Activated CD8-positive, alpha-beta memory T cell treated with anti-CD3 and anti-CD28 coated beads, Interleukin-2, amount 10 ng/mL, durations not matched to agents 7 days and 5 days (primary cell): ENCODE data around the gene OOSP3. TPM values are rescaled to one million over a fixed set of nuclear protein-coding genes. Genes with fewer than 3 reads are reported as not detected.
A peak's percentile ranks its signal among the peaks of the same experiment; 100 is the strongest.
"Not testable (repeated sequence)": the region's sequence is repeated elsewhere in the genome, so short reads cannot be mapped to it uniquely, and the experiment has no call there.

Experiments
- ATAC-seq: fragments of 150-1000 bp; cut with Tn5 transposase; one replicate; pipeline ENCODE4 v1.10.0; 2021; ENCODE audit warnings: moderate library complexity
- CTCF ChIA-PET: fragments of 350-600 bp; sonication (Branson Sonifier 250); formaldehyde crosslinking; loops from one replicate; lab custom pipeline; 2021; ENCODE audit warnings: antibody characterized with exemption; lab: Charles Lee
- DNase-seq: peaks from one replicate; pipeline ENCODE4 v3.0.0-alpha.2; 2020
- H3K27ac Mint-ChIP-seq: one replicate; pipeline ENCODE4 v1.8.0; 2021; ENCODE audit warnings: mild to moderate bottlenecking, mixed read lengths
- H3K27me3 Mint-ChIP-seq: one replicate; pipeline ENCODE4 v1.8.0; 2021; ENCODE audit warnings: mixed read lengths
- H3K36me3 Mint-ChIP-seq: one replicate; pipeline ENCODE4 v1.8.0; 2021; ENCODE audit warnings: mild to moderate bottlenecking, mixed read lengths
- H3K4me1 Mint-ChIP-seq: one replicate; pipeline ENCODE4 v1.8.0; 2021; ENCODE audit warnings: mixed read lengths
- H3K4me3 Mint-ChIP-seq: one replicate; pipeline ENCODE4 v1.8.0; 2021; ENCODE audit warnings: mild to moderate bottlenecking, moderate library complexity, mixed read lengths
- H3K9me3 Mint-ChIP-seq: one replicate; pipeline ENCODE4 v1.8.0; 2022; ENCODE audit warnings: low read depth, mixed read lengths
- total RNA-seq, 2 experiments: library from RNA; stranded (reverse); gene quantifications; one replicate each; pipeline ENCODE4 v1.2.3, GENCODE V29; 2021

OOSP3 gene
- total RNA-seq, 2 experiments from 2014 or later, result not detected

DNA sequence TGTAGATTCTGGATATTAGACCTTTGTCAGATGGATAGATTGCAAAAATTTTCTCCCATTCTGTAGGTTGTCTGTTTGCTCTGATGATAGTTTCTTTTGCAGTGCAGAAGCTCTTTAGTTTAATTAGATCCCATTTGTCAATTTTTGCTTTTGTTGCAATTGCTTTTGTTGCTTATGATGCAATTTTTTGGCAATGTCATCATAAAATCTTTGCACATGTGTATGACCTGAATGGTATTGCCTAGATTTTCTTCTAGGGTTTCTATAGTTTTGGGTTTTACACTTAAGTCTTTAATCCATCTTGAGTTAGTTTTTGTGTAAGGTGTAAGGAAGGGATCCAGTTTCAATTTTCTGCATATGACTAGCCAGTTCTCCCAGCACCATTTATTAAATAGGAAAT, 8.6 kb downstream of the OOSP3 start:
- H3K4me1 Mint-ChIP-seq, CTCF ChIA-PET, H3K27me3 Mint-ChIP-seq: not testable (repeated sequence)

DNA sequence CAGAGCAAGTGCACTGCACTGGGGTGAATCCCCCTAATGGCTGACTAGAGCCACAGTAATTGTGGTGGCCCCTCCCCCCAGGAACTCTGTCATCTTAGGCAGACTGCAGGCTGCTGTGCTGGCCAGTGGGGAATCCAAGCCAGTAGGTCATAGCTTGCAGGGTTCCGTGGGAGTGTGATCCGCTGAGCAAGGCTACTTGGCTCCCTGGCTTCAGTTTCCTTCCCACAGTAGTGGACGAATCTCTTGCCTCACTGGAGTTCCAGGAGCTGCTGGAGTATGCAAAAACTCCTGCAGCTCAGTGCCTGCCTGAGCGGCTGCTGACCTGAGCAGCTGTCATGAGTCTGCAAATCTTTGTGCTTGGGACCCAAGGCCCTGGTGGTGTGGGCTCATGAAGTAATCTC, 13.2 kb downstream of the OOSP3 start:
- CTCF ChIA-PET, result interaction anchor here (1.4 kb wide), 1 partner anchor 13 kb away, joined by 3 read pairs; no protein-coding TSS in a partner anchor
- Mint-ChIP-seq H3K27ac (no peak overlapping the region), H3K27me3 (peaks cover 3% of the 10 kb centered on the region), H3K36me3 (peaks cover 2% of the 10 kb centered on the region), H3K4me1 (no peaks in the 10 kb centered on the region), H3K4me3 (no peak overlapping the region), H3K9me3 (peaks cover 11% of the 10 kb centered on the region)
- no peak for ATAC-seq
- DNase-seq, result no peak

More for the DNA sequence above, 8.6 kb downstream of the OOSP3 start:
- peaks cover 11% of the 10 kb centered on the region for H3K9me3 Mint-ChIP-seq
- H3K4me3 Mint-ChIP-seq, ATAC-seq, H3K36me3 Mint-ChIP-seq, H3K27ac Mint-ChIP-seq, DNase-seq: not testable (repeated sequence)

DNA sequence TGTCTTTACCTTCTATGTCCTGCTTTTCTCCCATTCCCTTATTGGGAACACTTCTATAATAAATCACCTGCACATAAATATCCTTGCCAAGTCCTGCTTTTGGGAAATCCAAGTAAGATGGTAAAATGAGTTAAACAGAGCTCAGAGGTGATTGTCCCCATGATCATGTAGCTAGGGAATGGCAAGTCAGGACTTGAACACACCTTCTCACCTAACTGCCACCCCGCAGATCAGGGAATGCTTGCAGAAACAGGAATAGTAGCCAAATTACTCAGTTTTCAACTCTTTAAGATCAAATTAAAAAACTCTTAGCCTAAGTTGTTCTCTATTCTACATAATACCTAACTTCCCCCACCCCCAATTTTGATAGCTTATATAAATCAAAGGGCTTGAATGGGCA, 16.0 kb downstream of the OOSP3 start:
- Mint-ChIP-seq H3K4me1 (no peaks in the 10 kb centered on the region), H3K9me3 (peaks cover 4% of the 10 kb centered on the region), H3K27me3 (peaks cover 3% of the 10 kb centered on the region), H3K36me3 (no peaks in the 10 kb centered on the region), H3K27ac (no peak overlapping the region), H3K4me3 (no peak overlapping the region)
- ATAC-seq, result no peak
- CTCF ChIA-PET, result no interaction called here
- no peak for DNase-seq

DNA sequence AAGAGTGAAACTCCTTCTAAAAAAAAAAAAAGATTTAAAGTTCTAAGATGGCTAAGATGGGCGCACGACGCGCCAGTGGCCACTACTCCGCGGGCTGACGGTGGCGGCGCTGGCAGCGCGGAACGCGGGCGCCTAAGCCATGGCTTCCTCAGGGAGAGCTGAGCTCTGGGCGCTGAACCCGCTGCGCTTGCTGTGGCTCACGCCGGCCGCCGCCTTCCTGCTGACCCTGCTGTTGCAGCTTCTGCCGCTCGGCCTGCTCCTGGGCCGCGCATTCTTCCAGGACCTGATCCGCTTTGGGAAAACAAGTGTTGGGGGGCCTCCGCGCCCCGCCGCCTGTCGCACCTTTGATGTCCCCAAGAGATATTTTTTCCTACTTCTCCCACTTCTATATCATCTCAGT, 19.5 kb downstream of the OOSP3 start:
- no peak overlapping the region for H3K4me3 Mint-ChIP-seq
- no peak for ATAC-seq
- H3K27ac Mint-ChIP-seq, result no peak overlapping the region
- peaks cover 3% of the 10 kb centered on the region for H3K27me3 Mint-ChIP-seq
- H3K36me3 Mint-ChIP-seq, result no peaks in the 10 kb centered on the region
- H3K9me3 Mint-ChIP-seq, result no peaks in the 10 kb centered on the region
- H3K4me1 Mint-ChIP-seq, result no peaks in the 10 kb centered on the region
- CTCF ChIA-PET, result no interaction called here
- DNase-seq, result no peak

DNA sequence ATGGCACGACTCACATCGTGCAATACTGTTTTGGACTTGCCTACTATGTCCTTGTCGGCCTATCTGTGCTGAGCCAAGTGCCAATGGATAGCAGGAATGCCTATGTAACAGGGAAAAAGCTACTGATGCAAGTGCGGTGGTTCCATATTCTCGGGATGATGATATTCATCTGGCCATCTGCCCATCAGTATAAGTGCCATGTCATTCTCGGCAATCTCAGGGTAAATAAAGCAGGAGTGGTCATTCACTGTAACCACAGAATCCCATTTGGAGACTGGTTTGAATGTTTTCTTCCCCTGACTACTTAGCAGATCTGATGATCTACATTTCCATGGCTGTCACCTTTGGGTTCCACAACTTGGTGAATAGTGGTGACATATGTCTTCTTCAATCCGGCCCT, 20.1 kb downstream of the OOSP3 start:
- H3K4me3 Mint-ChIP-seq, result no peak overlapping the region
- ATAC-seq (no peak), DNase-seq (no peak)
- H3K9me3 Mint-ChIP-seq, result no peaks in the 10 kb centered on the region
- no peaks in the 10 kb centered on the region for H3K4me1 Mint-ChIP-seq
- H3K36me3 Mint-ChIP-seq, result no peaks in the 10 kb centered on the region
- CTCF ChIA-PET, result no interaction called here
- H3K27ac Mint-ChIP-seq, result no peak overlapping the region
- no peaks in the 10 kb centered on the region for H3K27me3 Mint-ChIP-seq

DNA sequence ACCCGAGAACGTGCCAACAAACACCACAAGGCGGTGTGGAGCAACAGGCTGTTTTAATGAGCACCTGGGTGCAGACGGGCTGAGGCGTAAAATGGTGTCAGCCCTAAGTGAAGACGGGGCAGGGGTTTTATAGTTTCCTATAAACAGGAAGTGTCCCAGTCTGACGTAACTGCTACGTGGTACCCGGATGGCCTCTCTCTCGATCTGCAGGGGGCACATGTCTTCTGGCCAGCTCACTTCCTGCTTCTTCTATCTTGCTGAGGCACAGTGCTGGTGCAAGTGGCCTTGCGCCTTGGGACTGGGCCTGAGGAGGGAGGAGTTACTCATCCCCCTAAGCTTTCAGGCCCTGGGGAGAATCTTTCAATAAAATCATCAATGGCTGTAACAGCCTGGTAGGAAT, 20.9 kb downstream of the OOSP3 start:
- DNase-seq (no peak), ATAC-seq (no peak)
- Mint-ChIP-seq H3K4me3 (no peak overlapping the region), H3K27ac (no peak overlapping the region), H3K9me3 (no peaks in the 10 kb centered on the region), H3K4me1 (no peaks in the 10 kb centered on the region), H3K27me3 (no peaks in the 10 kb centered on the region), H3K36me3 (no peaks in the 10 kb centered on the region)
- CTCF ChIA-PET, result no interaction called here

DNA sequence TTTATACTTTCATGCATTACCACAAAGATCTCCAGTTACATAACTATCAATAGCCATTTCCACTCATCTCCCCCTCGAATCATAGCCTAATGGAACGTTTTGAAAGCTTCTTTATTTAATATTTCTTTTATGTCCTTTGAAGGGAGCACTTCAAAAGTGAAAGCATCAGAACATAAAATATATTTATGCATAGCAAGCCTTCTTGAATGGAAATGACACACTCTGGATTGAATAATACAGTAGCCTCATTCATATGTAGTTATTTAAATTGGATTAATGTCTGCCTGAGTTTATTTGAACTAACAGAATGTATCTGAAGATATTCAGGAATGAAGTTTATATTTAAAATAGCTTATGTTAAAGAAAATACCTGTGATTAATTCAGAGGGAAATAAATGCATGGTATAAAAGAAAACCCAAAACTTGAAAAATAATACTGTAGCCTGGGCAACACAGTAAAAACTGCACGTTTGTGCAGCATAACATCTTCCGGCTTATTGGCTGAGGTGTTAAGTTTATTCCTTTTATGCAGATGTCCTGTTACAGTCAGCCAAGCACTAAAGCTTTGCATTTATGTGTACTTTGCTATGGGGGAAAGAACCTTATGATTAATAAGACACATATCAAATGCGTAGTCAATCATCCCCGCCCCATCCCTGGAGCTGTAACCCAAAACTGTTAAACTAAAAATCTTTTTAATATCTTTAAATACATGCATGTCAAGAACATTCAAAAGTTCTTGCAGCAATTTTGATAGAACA, 22.0 kb downstream of the OOSP3 start:
- no peak overlapping the region for H3K4me3 Mint-ChIP-seq
- CTCF ChIA-PET, result interaction anchor here (0.6 kb wide), 1 partner anchor 184 kb away, joined by 3 read pairs; no protein-coding TSS in a partner anchor
- ATAC-seq (no peak), DNase-seq (no peak)
- H3K36me3 Mint-ChIP-seq, result no peaks in the 10 kb centered on the region
- H3K4me1 Mint-ChIP-seq, result no peaks in the 10 kb centered on the region
- H3K27me3 Mint-ChIP-seq, result no peaks in the 10 kb centered on the region
- no peak overlapping the region for H3K27ac Mint-ChIP-seq
- H3K9me3 Mint-ChIP-seq, result no peaks in the 10 kb centered on the region

DNA sequence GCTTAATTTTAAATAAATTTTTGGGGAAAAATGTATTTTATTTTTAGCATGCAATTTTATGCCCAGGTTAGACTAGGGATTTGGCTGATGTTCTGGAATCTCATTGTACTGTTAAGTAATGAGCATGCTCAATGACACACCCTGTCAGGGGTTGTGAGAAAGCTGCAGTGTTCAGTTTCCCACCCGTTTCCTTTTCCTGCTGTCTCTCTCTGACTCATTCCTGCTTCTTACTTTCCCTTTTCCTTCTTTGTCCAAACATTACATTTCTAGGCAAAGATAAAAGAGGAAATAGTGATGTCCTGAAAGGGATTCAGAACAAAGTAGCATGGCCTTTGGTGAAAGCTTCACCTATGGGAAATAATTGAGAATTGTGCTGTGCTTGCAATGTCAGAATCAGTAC, 22.7 kb downstream of the OOSP3 start:
- Mint-ChIP-seq H3K9me3 (no peaks in the 10 kb centered on the region), H3K4me3 (no peak overlapping the region), H3K27me3 (no peaks in the 10 kb centered on the region), H3K4me1 (no peaks in the 10 kb centered on the region), H3K27ac (no peak overlapping the region), H3K36me3 (no peaks in the 10 kb centered on the region)
- DNase-seq, result no peak
- no peak for ATAC-seq
- CTCF ChIA-PET, result interaction anchor here (2.2 kb wide), 1 partner anchor 18 kb away, joined by 7 read pairs; no protein-coding TSS in a partner anchor

DNA sequence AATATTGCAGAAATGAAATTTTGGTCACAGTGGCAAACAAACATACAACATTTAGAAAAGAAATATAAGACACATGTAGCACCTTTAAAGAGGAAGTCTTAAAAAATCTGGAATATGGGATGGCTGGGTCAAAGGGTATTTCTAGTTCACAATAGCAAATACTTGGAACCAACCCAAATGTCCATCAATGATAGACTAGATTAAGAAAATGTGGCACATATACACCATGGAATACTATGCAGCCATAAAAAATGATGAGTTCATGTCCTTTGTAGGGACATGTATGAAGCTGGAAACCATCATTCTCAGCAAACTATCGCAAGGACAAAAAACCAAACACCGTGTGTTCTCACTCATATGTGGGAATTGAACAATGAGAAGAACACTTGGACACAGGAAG, 25.0 kb downstream of the OOSP3 start:
- H3K36me3 Mint-ChIP-seq, result not testable (repeated sequence)

DNA sequence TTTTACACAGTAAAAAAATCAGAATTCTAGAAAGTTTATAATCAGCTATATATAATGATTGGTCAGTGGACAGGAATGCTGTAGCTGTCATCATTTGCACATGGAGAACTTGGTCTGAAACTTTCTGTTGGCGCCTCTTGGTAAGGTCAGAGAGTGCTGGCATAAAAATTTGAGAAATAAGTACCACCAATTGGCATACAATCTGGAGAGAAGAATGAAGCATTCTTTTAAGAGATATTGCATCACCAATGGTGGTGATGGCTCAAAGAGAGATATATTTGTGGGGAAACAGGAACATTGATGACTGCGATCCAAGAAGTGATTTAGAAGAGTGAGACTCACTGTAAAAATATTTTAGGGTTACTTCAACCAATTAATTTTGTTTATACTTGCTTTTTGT, 39.9 kb downstream of the OOSP3 start:
- no peak for ATAC-seq
- Mint-ChIP-seq H3K36me3 (peaks cover 2% of the 10 kb centered on the region), H3K27me3 (no peaks in the 10 kb centered on the region), H3K27ac (no peak overlapping the region), H3K9me3 (peaks cover 12% of the 10 kb centered on the region), H3K4me3 (no peak overlapping the region), H3K4me1 (no peaks in the 10 kb centered on the region)
- no peak for DNase-seq
- CTCF ChIA-PET, result interaction anchor here (0.8 to 1.8 kb wide), 13 partner anchors 10 to 382 kb away, joined by 3 to 8 read pairs (median 4); partner anchors contain the start of genes MRPL16 and STX3

More for the DNA sequence above, 25.0 kb downstream of the OOSP3 start:
- H3K4me3 Mint-ChIP-seq, ATAC-seq, DNase-seq, H3K27ac Mint-ChIP-seq, H3K27me3 Mint-ChIP-seq, CTCF ChIA-PET, H3K4me1 Mint-ChIP-seq, H3K9me3 Mint-ChIP-seq: not testable (repeated sequence)

DNA sequence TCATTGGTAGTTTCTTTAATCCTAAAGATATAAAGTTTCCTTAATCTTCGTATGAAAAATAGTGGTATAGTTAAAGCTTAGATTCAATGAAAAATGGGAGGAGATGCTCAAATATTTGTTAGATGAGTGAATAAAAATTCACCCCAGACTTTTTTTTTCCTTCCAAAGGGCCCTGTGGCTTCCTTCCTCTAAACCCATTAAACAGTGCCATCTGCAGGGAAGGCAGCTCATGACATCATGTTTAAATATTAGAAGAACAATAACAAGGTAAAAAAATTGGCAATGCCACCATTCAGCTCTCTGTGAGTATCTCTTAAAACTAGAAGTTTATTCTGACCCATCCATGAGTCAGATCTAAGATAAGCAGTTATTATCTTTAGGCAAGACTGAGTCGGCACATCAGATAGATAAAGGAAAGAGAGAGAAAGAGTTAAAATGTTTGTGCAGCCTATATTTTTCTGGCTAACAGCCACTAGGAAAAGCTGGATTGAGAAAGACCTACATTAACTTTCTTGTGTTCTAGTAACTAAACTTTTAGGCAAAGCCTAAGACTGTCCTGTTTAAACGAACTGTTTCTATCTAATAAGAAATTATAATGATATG, 40.5 kb downstream of the OOSP3 start:
- DNase-seq (peak; percentile 43), ATAC-seq (no peak)
- H3K27me3 Mint-ChIP-seq, result no peaks in the 10 kb centered on the region
- no peak overlapping the region for H3K27ac Mint-ChIP-seq
- no peaks in the 10 kb centered on the region for H3K4me1 Mint-ChIP-seq
- no peak overlapping the region for H3K4me3 Mint-ChIP-seq
- CTCF ChIA-PET, result interaction anchor here (0.6 to 1.9 kb wide), 15 partner anchors 8 to 382 kb away, joined by 3 to 8 read pairs (median 4); partner anchors contain the start of genes MRPL16 and STX3
- peaks cover 2% of the 10 kb centered on the region for H3K36me3 Mint-ChIP-seq
- peaks cover 15% of the 10 kb centered on the region for H3K9me3 Mint-ChIP-seq

DNA sequence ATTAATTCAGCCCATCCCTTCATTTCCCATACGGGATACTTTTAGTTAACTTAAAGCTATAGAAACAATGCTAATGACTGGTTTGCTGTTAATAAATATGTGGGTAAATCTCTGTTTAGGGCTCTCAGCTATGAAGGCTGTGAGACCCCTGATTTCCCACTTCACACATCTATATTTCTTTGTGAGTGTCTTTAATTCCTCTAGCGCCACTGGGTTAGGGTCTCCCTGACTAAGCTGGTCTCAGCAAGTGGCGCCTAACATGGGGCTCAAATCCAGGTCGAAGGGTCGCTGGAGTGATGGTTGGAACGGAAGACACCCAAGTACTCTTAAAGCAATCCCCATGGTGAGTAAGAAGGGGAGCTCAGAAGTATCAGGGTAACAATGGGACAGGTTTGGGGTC, 45.2 kb downstream of the OOSP3 start:
- CTCF ChIA-PET, result no interaction called here
- ATAC-seq (no peak), DNase-seq (no peak)
- Mint-ChIP-seq H3K9me3 (peaks cover 21% of the 10 kb centered on the region), H3K27me3 (no peaks in the 10 kb centered on the region), H3K4me3 (no peak overlapping the region), H3K4me1 (no peaks in the 10 kb centered on the region), H3K36me3 (peaks cover 2% of the 10 kb centered on the region), H3K27ac (no peak overlapping the region)

DNA sequence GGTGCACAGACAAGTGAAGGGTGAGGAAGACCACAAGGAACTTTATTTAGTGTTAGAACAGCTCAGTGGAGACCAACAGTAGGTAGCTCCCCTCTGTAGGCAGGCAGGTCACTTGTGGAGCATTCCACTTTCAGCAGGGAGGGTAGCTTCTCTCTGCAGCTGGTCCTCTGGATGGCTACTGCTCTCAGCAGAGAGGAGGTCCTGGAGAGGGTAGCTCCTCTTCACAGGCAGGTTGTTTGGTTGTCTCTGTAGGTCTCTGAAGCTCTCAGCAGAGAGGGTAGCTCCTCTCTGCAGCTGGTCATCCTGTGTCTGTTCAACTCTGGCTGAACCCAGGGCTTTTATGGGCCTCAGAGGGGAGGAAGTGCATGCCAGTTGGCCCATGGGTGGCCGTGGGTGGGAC, 53.1 kb downstream of the OOSP3 start:
- DNase-seq (no peak), ATAC-seq (no peak)
- H3K36me3 Mint-ChIP-seq, result no peaks in the 10 kb centered on the region
- H3K4me1 Mint-ChIP-seq, result no peaks in the 10 kb centered on the region
- H3K4me3 Mint-ChIP-seq, result no peak overlapping the region
- no peaks in the 10 kb centered on the region for H3K27me3 Mint-ChIP-seq
- CTCF ChIA-PET, result no interaction called here
- peaks cover 7% of the 10 kb centered on the region for H3K9me3 Mint-ChIP-seq
- no peak overlapping the region for H3K27ac Mint-ChIP-seq

DNA sequence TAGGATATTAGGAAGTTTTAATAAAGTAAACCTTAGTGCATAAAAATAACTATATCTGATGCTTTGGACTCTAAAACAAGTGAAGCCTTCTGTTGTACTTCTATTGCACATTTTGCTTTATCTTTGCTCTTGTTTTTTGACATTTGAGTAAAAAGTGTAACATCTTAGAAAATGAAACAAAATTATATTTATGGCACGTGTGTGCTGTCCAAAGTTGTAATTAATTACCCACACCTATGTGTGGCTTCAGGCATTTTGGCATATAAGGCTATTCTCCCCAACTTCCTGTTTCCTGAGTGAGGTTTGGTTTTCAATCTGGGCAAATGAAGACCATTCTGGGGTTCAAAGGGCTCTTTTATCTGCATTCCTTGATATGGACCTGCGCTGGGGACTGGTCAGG, 59.5 kb downstream of the OOSP3 start, which contains the start of gene OOSP1:
OOSP1 (plus strand) TSS at position 301 of the 400 bp plus-strand sequence; CDS start at position 324, 23 bp downstream.
- Mint-ChIP-seq H3K27ac (no peak within 1 kb of the TSS), H3K36me3 (no peaks in the 10 kb centered on the region), H3K27me3 (no peaks in the 10 kb centered on the region), H3K9me3 (no peaks in the 10 kb centered on the region), H3K4me3 (no peak within 1 kb of the TSS), H3K4me1 (no peaks in the 10 kb centered on the region)
- CTCF ChIA-PET, result no interaction called here
- ATAC-seq (no peak), DNase-seq (no peak)
